CD1c-positive myeloid dendritic cell (primary cell): Measurements from ENCODE around the gene SRCIN1.
"Not testable (repeated sequence)": the region's sequence is repeated elsewhere in the genome, so short reads cannot be mapped to it uniquely, and the experiment has no call there.

Source experiments
- DNase-seq: peaks from one replicate; pipeline ENCODE4 v3.0.0-alpha.2; 2016; ENCODE audit errors: extremely low spot score

Gene SRCIN1

DNA sequence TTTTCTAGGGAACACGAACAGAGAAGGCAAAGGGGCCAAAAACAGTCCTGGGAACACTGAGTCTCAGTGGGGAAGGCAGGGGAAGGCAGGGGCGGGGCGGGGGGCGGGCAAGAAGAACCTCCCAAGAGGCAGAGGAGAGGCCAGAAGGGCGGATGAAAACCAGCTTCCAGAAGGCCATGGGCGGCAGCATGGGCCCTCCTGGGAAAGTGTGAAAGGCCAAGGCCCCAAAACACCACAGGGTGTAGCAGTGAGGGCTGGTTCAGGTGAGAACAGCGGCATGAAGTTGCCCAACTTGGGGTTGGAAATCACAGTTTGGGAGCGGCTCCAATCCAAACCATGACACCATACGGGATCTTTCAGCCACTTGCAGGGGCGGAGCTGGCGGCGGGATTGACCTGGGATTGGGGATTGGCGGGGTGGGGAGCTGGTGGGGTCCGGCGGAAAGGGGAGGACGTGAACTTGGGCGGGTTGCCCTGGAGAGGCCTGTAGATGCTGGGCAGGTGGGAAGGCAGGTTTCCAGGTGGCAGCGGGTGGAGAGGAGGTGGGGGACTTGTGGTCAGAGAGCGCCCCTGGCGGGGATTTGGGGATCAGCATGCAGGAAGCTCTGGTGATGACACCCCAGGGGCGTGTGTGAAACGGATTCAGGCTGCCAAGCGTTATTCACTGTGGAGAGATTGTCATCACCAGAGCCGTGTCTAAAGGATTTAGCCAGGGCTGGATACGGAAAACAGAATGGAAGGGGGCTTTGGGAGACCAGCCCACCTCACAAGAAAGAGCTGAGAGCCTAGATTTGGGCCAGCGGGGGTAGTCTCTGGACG lies 96.6 kb downstream of the SRCIN1 start:
- peak; percentile 71 for DNase-seq

DNA sequence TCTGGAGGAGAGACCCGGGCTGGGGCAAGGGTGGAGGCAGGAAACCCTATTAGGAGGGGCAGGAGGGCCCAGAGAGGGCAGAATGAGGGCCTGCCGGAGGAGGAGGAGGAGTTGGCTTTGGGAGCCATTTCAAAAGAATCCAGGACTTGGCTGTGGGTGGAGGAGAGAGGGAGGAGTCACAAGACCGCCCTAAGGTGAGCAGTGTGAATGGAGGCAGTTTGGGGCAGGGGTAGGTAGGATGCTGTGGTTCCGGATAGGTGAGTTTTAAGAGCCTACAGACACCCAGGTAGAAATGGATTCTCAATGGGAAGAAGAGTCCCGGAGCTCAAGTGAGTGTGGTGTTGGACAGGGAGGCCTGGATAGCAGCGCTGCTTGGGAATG lies 97.2 kb downstream of the SRCIN1 start:
- DNase-seq: no peak

DNA sequence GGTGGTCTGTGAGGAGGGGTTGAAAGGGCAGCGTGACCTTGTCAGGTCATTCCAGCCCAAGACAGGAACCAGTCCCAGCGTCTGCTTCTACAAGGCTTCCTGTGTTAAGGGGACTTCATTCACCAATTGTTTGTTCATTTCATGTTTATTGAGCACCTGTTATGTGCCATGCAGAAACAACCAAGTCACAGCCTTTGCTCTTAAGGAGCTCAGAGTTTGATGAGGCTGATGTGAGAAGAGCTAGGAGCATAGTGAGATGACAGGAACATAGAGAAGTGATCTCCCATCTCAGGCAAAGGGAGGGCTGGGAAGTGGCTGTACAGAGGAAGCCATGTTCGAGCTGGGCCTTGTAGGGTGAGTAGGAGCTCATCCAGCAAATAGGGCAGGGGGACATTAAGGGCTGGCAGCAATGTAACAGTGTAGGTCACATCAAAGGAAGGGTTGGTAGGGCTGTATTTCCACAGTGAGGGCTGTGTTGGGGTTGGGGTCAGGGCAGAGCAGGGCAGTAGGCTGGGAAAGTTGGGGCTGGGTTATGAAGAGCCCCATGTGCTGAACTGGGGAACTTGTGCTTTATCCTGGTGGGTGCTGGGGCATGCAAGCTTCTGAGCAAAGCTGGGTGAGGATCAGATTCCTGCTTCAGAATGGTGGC lies 97.7 kb downstream of the SRCIN1 start:
- no peak for DNase-seq

DNA sequence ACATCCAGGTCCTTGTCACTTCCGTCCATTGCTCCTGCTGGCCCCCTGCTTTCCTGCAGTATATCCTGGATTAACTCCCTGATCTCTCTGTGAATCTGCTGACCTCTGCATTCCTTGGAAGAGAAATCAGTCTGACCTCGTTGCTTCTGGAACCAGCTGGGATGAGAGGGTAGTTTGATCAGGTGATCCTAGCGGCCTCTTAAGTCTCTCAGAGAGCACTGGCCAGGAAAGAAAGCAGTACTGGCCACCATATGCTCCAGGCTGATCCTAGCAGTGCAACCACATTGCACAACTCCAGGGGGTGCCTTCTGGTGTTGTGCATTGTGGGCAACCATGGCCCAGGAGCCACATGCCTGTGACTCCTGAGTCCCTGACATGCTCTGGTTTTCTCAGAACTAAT lies 98.3 kb downstream of the SRCIN1 start:
- no peak for DNase-seq

DNA sequence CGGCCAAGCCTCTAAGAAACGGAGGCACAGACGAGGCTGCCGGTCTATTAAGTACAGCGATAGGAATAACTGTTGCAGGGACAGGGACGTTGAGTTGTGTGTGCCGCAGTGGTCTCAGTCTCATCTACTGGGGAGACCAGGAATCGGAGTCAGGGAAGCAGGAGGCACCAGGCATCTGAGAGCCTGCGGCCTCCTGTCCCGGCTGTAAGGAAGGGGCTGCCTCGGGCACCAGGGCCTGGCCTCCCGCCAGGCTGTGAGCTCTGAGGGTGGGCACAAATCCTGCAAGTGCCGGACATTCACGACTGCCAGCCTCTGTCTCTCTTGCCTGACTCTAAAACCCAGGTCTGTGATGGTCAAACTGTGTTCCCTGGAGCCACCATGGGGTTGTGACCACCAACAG lies 101.5 kb downstream of the SRCIN1 start:
- DNase-seq: no peak

DNA sequence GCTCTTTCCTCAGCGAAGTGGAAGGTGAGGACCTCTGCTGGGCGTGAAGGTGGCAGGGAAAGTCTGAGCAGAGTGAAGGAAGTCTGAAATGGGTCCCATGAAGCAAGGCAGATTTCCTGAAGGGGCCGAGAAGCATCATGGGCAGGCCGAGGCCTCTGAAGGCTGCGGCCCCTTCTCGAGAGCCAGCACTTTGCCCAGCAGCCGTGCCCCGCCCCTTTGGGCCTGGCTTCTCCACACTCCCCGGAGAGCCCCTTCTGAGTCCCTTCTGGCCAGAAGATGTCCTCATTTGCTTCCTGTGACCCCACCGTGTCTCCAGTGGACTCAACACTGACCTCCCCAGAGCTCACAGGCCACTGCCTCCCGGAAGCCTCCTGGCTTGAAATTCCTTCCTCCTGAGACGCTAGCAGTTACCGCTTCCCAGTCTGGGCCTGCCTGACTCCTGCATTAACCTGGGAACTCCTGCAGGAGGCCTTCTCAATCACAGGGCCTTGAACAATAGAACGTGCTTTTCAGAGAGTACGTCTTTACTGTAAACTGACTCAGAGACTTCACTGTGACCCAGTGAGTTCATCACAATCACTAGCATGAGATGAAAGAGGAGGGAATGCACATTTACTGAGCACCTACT lies 102.4 kb downstream of the SRCIN1 start:
- DNase-seq: not testable (repeated sequence)

DNA sequence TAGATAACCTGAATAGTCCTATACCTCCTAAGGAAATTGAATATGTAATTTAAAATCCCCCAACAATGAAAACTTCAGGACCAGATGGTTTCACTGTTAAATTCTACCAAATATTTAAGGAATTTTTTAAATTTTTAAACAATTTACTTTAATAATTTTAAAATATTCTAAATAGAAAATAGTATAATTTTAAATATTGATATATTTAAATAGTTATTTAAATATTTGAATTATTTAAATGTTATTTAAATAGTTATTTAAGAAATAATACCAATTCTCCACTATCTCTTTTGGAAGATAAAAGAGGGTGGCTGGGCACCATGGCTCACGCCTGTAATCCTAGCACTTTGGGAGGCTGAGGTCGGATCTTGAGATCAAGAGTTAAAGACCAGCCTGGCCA lies 104.0 kb downstream of the SRCIN1 start:
- not testable (repeated sequence) for DNase-seq

DNA sequence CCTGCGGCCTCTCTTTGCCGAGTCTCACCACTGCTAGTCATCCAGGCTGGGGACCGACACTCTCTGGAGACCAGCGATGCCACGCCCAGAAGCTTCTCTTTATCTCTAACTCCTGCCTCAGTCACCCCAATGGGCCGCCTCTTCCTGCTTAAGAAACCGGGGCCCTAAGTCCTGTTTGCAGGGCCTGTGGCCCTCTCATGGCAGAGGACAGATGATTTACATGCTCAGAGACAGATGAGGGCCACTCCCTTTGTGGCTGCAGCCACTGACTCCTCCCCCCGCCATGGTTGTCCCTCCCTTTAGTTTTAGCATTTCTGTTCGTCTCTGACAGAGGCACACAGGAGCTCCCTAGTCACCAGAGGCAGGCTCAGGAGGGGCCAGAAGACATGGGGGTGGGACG lies 106.5 kb downstream of the SRCIN1 start:
- DNase-seq: not testable (repeated sequence)

DNA sequence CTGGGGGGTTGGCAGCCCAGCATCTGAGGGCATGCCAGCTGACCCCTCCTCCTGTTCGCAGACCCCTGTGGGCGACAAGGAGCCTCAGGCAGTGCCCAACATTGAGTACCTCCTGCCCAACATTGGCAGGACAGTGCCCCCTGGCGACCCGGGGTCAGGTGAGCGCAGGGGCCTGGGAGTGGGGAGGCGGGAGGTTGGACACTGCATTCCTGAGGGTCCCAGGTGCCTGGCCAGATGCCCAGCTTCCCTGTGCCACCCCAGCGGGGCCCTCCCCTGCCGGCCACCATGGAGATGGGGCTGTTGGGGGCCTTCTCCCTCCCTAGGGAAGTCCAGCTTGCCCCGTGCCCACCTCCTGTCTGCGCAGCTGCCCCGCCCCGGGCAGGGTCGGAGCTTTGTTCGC lies 107.4 kb downstream of the SRCIN1 start:
- DNase-seq: no peak

DNA sequence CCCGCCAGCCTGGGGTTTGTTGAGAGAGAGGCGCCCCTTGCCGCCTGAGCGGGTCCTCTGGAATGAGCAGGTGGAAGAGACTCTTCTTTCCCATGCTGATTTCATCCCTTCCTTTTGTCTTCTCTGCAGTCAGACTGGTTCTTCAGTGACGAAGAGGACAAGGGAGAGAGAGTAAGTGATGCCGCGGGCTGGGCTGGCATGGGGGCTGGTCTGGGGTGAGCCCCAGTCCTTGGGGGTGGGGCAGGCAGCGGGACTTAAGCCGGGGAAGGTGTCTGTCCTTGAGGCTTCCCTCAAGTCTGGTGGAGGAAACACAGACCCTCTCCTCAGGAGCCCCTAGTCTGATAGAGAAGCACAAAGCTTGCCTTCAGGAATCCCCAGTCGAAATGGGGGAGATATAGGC lies 108.1 kb downstream of the SRCIN1 start:
- not testable (repeated sequence) for DNase-seq

DNA sequence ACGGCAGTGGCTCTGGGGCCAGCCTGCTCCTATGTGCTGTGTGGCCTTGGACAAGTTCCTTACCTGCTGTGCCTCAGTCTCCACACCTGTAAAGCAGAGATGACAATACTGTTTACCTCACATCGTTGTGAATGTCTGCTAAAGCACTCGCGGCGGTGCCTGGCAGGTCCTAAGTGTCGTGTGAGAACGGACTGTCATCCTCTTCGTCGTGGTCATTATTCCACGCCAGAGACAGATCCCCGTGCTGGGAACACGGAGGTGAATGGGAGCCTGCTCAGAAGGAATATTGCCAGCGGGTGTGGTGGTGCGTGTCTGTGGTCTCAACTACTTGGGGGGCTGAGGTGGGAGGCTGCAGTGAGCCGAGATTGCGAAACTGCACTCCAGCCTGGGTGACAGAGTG lies 111.6 kb downstream of the SRCIN1 start:
- DNase-seq: not testable (repeated sequence)

DNA sequence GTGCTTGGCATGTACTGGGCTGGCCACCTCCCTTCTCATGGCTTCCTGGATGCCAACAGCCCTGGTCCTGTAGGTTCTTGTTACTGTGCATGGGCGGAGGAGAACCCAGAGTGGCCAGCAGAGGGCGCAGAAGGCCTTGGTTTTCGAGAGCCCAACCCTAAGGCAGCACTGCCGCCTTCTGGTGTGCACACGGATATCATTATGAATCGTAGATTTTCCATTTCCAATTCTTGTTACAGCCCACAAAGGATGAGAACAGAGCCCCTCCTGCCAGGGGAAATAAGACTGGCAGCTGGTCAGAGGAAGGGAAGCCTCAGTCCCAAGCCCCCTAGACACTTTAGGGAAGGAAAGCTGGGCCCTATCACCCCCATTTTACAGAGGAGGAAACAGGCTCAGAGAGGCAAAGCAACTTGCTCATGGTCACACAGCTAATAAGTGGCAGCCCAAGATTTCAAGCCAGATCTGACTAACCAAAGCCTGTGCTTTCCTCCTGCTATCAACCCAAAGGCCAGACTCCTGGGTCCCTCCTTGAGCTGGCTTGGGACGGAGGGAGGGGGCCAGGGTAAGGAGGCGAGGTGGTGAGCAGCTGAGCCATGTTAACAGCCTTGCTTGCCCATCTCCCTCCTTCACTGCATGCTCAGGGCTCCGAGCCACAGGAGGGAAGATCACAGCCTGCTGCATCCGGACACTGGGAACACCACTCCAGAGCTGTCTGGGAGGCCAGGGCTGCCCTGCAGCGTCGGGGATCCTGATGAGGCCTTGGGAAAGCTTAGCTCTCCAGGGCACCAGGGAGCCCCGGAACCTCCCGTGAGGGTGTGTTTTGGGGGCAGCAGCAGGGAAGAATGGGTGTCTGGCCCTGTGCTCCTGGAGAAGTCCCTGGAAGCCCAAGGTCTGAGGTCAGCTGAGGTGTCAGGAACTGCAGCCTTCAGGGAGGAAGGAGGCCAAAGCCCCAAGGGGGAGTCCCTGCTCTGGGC lies 113.4 kb downstream of the SRCIN1 start:
- peak; percentile 90 for DNase-seq

DNA sequence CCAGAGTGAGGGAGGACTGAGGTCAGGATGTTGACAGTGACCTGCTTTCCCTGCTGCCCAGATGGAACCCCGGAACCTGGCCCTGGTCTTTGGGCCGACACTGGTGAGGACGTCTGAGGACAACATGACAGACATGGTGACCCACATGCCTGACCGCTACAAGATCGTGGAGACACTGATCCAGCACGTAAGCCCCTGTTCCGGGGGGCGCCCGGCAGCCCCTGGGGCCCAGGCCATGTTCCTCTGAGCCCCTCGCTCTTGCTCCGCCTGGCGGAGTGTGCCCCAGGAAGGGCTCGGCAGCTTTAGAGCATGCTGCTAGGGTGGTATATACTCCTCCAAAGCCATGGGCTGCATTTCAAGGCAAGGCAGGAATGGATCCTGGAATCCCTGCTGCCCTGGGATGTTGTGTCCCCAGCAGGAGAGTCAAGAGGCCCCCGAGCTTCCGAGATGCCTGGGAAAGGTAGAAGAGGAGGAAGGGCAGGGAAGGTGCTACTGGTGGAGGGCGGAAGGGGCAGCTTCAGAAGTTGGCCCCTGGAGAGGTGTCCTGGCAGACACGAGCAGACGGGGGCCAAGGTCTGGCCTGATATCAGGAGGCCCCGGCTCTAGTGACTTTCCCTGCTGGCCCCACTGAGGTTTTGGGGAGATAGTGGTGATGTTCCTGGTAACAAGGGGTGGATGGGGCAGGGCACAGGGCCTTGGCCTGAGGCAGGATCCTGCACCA lies 114.2 kb downstream of the SRCIN1 start:
- DNase-seq: not testable (repeated sequence)

DNA sequence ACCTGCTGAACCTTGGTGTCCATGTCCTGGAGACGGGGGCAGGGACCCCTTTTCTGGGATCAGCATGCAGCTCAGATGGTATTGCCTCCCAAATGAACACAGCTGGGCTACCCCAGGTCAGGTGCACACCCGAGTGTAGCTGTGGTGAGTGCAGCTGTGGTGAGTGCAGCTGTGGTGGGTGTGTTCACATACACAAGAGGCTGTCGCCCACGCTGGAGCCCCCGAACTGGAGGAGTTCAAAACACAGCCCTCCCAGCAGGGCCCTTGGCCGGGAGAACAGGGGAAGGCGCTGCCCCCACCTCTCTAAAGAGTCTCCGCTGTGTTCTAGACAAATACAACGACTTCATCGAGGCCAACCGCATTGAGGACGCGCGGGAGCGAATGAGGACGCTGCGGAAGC lies 116.0 kb downstream of the SRCIN1 start:
- not testable (repeated sequence) for DNase-seq

DNA sequence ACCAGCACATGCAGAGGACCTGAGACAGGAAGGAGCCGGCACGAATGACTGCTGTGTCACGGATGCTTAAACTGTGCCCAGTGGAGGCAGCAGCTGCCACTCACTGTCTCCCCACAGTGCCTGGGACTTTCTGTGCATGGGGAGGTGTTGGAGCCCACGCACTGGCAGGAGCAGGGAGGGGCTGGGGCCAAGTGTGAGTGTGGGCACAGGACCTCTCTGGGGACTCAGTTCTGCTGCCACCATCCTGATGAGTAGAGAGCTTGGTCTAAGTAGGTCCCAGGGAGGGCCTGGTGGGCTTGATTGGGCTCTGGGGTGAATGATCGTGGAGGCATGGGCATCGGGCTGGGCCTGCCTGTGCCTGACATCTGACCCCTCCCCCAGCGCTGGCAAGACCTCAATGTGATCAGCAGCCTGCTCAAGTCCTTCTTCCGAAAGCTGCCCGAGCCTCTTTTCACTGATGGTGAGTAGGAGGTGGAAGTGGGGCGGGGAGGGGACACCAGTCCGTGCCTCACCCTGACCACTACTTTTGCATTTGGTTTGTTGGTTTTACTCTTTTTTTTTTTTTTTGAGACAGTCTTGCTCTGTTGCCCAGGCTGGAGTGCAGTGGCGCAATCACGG lies 120.0 kb downstream of the SRCIN1 start:
- not testable (repeated sequence) for DNase-seq

DNA sequence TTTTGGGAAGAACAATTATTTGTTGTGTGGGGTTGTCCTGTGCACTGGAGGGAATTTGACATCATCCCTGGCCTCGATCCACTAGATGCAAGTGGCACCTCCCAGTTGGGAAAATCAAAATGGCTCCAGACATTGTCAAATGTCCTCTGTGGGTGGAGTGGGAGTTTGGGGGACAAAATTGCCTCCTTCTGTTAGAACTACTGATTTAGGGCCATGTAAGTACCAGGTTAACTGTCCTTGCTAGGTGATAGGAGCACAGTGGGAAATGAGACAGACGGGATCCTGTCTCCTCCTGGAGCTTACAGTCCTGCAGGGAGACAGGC lies 120.6 kb downstream of the SRCIN1 start:
- DNase-seq: no peak

DNA sequence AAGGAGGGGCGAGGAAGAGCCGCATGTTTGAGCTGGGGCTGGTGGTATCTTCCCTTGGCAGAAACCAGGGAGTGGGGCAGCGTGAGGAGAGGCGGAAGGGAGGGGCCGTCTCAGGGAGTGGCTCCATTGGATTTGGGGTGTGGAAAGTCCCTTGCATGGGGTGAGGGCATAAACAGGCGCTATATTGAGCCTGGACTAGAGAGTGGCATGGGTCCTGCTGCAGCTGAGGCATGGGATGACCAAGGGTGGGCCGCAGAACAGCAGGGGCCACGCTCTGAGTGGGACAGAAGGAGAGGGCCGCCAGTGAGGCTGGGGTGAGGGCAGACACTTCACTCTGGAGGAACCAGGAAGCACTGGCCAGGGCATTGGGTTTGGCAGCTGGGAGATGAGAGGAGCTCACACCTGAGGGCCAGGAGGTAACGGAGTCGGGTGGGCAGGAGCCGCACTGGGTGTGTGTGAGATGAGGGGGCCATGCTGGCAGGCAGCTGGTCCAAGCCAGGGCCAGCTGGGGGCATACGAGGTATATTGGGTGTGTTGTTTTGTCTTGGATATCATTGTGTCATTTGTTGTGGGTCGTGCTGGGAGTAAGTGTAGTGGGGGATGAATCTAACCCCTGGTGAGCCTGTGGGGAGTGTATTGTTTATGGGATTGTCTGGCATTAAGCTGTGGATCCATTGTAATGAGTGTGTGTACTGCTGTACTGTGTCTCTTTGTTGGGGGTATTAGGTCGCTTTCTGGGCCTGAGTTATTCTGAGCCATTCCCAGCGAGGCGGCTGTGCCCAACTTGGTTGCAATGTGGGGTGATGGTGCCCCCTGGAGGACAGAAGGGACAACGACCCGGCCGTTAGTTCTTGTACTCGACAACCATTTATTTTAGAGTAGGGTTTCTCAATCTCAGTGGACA lies 121.3 kb downstream of the SRCIN1 start:
- DNase-seq: peak; percentile 77

DNA sequence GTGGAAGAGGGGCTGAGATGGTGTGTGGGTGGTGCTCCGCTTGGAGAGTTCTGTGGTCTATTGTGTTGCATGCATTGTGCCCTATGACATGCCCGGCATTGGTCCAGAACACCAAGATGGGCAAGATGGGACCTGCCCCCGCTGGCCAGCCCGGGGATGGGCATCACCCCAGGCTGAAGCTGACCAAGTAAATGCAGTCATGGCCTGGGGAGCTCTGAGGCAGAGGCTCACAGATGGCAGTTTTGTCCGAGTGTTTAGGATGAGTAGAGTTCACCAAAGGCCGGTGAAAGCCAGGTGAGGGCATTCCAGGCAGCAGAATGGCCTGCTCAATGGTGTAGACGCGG lies 123.1 kb downstream of the SRCIN1 start:
- DNase-seq: not testable (repeated sequence)

DNA sequence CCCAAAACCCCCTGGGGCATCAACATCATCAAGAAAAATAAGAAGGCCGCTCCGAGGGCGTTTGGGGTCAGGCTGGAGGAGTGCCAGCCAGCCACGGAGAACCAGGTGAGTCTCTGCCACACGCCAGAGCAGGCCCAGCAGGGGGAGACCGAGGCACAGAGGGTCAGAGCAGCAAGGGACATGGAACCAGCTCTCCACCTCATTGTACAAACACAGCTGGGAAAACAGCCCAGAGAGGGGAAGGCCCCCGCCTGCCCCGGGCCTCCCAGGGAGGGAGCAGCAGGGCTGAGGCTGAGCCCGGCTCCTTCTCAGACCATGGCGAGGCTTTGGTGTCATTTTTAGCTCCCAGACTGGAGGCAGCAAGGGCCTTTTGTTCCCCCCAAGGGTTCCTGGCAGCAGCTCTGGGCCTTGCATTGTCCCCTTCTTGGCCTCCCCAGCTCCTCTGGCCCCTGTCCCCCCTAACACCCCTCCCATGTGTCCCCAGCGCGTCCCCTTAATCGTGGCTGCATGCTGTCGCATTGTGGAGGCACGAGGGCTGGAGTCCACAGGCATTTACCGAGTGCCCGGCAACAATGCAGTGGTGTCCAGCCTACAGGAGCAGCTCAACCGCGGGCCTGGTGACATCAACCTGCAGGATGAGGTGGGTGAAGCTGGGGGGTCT lies 123.6 kb downstream of the SRCIN1 start:
- DNase-seq: not testable (repeated sequence)
